ENCODE data around the gene F2RL3. TPM values are rescaled to one million over a fixed set of nuclear protein-coding genes. Genes with fewer than 3 reads are reported as not detected.

F2RL3 gene
- total and polyA plus RNA-seq, 11 donors = 0.12 to 4.6 (median 1.2) TPM

DNA sequence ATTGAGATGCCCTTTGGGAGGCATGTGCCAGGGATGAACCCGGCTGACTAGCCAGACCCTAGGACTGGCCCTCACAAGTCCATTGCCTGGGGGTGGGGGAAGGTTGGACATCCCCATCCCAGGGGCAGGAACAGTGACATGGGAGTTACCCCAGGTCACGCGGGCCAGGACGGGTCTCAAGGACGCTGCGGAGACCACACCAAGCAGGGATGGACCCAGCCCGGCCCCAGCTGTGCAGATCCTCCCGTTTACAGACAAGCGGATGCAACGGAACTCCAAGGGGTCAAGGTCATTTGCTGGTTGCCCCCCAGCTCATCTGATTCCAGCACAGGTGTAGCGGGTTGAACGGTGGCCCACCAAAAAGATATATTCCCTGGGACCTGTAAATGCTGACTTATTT, 20.0 kb downstream of the F2RL3 start:
- Histone ChIP-seq H3K27ac (no peak overlapping the region), H3K4me1 (no peaks in the 10 kb centered on the region), H3K4me3 (no peak overlapping the region), H3K9me3 (peaks cover 0 to 23% (median 17%) of the 10 kb centered on the region in 12 donors), H3K27me3 (no peaks in the 10 kb centered on the region), H3K36me3 (peaks cover 0 to 8% (median 0%) of the 10 kb centered on the region in 9 donors)
- DNase-seq = no peak
- TF ChIP-seq, protein P1, sequence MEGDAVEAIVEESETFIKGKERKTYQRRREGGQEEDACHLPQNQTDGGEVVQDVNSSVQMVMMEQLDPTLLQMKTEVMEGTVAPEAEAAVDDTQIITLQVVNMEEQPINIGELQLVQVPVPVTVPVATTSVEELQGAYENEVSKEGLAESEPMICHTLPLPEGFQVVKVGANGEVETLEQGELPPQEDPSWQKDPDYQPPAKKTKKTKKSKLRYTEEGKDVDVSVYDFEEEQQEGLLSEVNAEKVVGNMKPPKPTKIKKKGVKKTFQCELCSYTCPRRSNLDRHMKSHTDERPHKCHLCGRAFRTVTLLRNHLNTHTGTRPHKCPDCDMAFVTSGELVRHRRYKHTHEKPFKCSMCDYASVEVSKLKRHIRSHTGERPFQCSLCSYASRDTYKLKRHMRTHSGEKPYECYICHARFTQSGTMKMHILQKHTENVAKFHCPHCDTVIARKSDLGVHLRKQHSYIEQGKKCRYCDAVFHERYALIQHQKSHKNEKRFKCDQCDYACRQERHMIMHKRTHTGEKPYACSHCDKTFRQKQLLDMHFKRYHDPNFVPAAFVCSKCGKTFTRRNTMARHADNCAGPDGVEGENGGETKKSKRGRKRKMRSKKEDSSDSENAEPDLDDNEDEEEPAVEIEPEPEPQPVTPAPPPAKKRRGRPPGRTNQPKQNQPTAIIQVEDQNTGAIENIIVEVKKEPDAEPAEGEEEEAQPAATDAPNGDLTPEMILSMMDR (IDR thresholded peaks at IDR 0.05) = no peak
- TF ChIP-seq POLR2A (IDR thresholded peaks at IDR 0.05) = no peak
- ATAC-seq = no peak
- intact Hi-C loops (cut with DNase I) = loop anchor here in 1 of 10 donors (10.0 kb wide), 1 partner anchor 124 kb away; no protein-coding TSS in a partner anchor
- WGBS, 4 donors = 76 to 85% (median 80%) methylated on average over 7 to 12 of the region's 12 CpGs

DNA sequence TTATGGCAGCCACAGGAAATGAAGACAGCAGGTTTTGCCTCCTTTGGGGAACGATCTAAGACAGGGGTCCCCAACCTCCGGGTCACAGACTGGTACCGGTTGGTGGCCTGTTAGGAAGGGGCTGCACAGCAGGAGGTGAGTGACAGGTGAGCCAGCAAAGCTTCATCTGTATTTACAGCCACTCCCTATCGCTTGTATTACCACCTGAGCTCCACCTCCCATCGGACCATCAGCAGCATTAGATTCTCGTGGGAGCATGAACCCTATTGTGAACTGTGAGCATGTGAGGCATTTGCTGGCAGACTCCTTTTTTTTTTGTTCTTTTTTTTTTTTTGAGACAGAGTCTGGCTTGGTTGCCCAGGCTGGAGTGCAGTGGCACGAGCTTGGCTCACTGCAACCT, 22.2 kb downstream of the F2RL3 start:
- H3K9me3 ChIP-seq = peaks cover 0 to 39% (median 23%) of the 10 kb centered on the region in 12 donors
- peaks cover 0 to 12% (median 0%) of the 10 kb centered on the region in 9 donors for H3K36me3 ChIP-seq
- DNase-seq (no peak), ATAC-seq (no peak)
- intact Hi-C loops (cut with DNase I) = no loop called here
- H3K4me3 ChIP-seq = no peak overlapping the region
- WGBS, 4 donors = 88 to 94% (median 93%) methylated on average over 7 of the region's 7 CpGs
- no peaks in the 10 kb centered on the region for H3K4me1 ChIP-seq
- no peak overlapping the region for H3K27ac ChIP-seq
- TF ChIP-seq POLR2A (IDR thresholded peaks at IDR 0.05) = no peak
- TF ChIP-seq, protein P1 (IDR thresholded peaks at IDR 0.05) = no peak
- no peaks in the 10 kb centered on the region for H3K27me3 ChIP-seq

DNA sequence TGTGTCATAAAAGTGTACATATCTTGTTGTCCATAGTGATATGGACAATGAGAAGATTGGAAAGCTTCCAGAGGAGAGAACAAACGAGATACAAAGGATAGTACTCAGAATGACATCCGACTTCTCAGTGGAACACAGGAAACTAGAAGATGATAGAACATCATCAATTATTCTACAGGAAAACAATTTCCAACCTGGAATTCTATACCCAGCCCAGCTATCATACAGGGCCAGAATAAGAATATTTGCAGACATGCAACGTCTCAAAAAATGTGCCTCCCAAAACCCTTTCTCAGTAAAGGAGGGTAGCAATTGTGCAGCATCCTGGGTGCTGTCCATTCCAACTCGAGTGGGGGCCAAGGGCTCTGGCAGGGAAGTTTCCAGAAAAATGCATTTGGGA, 24.0 kb downstream of the F2RL3 start:
- no peak overlapping the region for H3K27ac ChIP-seq
- H3K27me3 ChIP-seq = no peaks in the 10 kb centered on the region
- peaks cover 0 to 39% (median 23%) of the 10 kb centered on the region in 12 donors for H3K9me3 ChIP-seq
- no peaks in the 10 kb centered on the region for H3K4me1 ChIP-seq
- WGBS, 4 donors = 80 to 82% (median 80%) methylated on average over 4 of the region's 4 CpGs
- TF ChIP-seq POLR2A (IDR thresholded peaks at IDR 0.05) = no peak
- TF ChIP-seq, protein P1 (IDR thresholded peaks at IDR 0.05) = no peak
- intact Hi-C loops (cut with DNase I) = no loop called here
- DNase-seq (no peak), ATAC-seq (no peak)
- no peak overlapping the region for H3K4me3 ChIP-seq
- peaks cover 0 to 12% (median 0%) of the 10 kb centered on the region in 9 donors for H3K36me3 ChIP-seq

DNA sequence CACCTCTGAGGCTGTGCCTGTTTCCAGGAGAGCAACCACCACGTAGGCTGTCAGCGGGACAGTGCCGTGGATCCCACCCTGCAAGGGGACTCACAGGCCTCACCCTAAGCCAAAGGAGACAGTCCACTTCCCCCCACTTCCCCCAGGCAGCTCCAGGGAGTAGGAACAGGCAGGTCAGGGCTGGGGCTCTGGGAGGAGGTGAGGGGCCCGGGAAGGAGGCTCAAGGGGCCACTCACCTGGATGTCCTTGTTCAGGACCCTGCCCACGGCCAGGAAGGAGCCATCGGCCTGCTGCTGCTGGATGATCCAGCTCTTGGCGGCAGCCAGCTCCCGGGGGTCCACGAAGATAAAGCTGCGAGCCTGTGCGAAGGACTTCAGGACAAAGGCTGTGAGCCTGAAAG, 25.6 kb downstream of the F2RL3 start:
- no peak for ATAC-seq
- peaks cover 0 to 12% (median 0%) of the 10 kb centered on the region in 9 donors for H3K36me3 ChIP-seq
- H3K4me3 ChIP-seq = no peak overlapping the region
- 65 to 74% (median 68%) methylated on average over 6 to 11 of the region's 11 CpGs for WGBS, 4 donors
- intact Hi-C loops (cut with DNase I) = no loop called here
- DNase-seq = no peak
- H3K9me3 ChIP-seq = peaks cover 0 to 46% (median 25%) of the 10 kb centered on the region in 12 donors
- no peaks in the 10 kb centered on the region for H3K4me1 ChIP-seq
- H3K27me3 ChIP-seq = no peaks in the 10 kb centered on the region
- TF ChIP-seq POLR2A (IDR thresholded peaks at IDR 0.05) = no peak
- TF ChIP-seq, protein P1 (IDR thresholded peaks at IDR 0.05) = no peak
- no peak overlapping the region for H3K27ac ChIP-seq
